Stimulated activated CD4-positive, alpha-beta T cell treated with anti-CD3 and anti-CD28 coated beads, Interleukin-12 subunit alpha, Interleukin-12 subunit beta, amount 100 ng/mL, for 4 hours (primary cell): ENCODE data around the gene AURKAIP1.
"Not testable (repeated sequence)": the region's sequence is repeated elsewhere in the genome, so short reads cannot be mapped to it uniquely, and the experiment has no call there.

Experiments
- DNase-seq: peaks from one replicate; pipeline ENCODE4 v3.0.0-alpha.2; 2020

Gene AURKAIP1

DNA sequence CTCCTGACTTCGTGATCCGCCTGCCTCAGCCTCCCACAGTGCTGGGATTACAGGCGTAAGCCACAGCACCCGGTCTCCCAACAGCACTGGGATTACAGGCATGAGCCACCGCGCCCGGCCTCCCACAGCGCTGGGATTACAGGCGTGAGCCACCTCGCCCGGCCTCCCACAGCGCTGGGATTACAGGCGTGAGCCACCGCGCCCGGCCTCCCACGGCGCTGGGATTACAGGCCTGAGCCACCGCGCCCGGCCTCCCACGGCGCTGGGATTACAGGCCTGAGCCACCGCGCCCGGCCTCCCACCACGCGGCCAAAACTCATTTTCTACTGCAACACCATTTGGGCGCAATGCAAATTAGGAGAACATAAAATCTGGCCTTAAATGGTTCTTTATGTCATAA is 10.3 kb upstream of the AURKAIP1 start:
- not testable (repeated sequence) for DNase-seq

DNA sequence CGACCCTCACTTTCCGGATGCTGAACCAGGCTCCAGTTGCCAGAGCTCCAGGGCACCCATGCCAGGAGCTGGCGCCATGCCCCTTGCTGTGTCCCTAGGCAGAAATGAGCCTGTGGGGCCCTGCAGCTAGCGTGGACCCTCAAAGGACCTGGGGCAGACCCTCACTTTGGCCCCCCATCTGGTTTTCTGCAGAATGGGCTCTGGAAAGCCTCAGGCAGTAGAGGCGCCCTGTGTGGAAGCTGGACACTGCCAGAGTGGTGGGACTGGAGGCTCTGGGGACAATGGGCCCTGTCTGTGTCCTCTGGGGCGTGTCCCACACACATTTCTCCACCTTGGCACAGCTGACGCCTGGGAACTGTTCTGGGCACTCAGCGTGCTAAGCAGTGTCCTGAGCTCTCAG is 6.3 kb upstream of the AURKAIP1 start:
- DNase-seq, result no peak

DNA sequence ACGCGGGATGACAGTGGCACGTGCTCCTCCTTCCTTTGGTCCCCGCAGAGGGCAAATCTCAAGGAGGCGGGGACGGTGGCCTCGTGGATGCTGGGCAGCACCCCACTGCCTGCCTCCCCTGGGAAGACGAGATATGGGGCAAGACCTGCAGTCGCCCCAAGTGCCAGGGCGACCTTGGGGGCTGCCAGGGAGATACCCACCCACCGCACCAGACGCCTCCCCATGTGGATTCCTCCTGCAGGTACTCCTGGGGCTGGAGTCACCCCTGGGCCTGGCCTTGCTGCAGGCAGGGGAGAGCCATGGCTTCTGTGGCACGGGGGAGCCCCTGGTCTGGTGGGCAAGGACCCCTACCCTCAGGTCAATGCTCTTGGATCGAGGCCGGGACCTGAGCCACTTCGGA is 5.9 kb upstream of the AURKAIP1 start:
- DNase-seq, result no peak

DNA sequence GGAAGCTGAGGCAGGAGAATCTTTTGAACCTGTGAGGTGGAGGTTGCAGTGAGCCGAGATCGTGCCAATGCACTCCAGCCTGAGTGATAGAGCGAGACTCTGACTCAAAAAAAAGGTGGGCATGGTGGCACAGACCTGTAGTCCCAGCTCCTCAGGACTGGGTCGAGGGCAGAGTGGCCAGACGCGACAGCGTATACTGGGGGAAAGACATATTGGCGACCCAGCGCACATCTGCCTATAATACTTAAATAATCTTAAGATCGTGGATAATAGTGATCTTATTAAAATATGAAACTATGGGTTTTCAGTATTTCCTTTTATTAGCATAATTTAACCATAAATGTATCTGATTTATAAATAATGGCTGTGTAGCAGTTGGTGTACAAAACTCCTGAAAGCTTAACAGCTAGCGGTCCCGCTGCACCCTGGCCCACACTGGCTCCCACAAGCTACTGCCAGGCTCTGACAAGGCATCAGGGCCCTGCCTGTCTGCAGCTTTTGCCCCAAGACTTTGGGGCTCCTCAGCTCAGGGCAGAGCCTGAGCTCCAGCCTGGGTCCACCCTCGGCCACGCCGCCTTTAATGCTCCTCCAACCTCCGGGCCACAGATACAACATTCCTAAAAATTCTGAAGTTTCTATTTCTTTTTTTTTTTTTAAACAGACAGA is 2.7 kb upstream of the AURKAIP1 start:
- DNase-seq, result no peak

DNA sequence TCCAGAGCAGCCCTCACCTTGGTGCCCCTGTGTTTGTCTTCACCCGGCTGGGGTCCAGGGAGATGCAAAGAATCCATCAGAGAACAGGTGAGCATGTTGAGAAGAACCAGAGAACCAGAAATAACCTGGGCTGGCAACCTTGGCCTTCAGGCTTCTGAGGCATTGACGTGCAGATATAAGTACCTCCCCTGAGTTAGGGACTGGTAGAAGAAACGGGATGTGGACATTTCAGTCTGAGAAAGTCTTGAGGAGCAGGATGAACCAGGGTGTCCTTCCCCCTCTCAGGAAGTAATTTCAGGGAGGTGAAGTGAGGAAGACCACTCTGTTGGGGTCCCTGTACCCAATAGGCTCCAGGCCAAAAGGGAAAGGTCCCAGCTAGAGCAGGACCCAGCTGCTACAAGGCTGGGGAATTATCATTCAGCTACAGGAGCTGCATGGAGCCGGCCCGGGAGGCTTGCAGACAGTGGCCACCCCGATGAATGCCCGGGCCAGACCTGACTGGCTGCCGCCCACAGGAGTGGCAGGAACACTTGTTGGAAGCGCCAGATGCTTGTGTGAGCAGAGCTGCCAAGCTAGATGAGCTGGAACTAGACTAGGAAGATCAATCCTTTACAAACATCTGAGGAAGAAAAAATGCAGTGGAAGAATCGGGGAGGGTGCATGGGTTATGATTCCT is 1.7 kb upstream of the AURKAIP1 start:
- DNase-seq, result no peak

DNA sequence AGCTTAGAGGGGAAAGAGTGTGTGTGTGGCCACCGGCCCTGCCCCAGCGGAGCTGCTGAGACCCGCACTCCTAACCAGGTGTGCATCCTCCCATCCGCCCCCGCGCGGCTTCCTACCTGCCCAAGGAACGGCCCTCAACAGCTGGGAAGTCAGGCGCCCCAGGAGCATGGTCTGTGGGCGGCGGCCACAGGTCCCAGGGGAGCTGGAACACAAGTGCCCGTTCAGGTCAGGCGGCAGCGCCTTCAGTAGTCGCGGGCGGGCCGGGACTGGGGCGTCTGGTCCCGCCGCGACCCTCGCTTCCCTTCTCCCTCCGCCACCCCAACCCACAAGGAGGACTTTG is 448 bp downstream of the AURKAIP1 start:
- no peak for DNase-seq

DNA sequence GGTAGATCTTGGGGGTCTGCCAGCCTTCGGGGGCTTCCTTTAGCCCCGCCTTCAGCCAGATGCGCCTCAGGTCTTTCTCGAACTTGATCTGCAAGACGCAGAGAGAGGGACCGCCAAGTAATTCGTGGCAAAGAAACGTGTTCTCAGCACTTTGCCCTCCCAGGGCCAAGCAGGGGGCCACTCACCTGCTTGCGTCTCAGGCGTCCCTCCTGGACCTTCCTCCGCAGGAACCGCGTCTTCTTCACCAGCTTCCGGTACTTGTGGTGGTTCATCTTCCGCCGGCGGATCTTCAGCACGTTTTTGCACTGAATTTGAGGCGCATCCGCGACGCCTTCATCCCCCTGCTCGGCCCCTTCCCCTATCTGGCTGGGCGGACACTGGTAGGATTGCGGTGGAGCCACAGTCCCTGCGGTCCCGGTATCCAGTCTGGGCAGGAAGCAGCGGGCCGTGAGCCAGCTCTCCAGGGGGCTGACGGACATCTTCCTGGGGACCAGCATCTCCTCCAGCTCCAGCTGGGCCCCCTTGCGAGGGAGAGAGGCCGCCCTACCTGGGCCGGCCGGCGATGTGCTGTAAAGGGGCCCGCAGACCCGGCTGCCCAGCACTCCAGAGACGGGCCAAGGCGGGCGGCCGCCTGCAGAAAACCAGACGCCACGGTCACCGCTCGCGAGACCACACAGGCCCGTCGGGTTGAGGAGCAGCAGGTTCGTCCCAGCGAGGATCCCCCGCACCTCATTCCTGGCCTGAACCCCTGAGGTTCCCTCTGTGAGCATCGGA is 1.0 kb downstream of the AURKAIP1 start:
- no peak for DNase-seq

DNA sequence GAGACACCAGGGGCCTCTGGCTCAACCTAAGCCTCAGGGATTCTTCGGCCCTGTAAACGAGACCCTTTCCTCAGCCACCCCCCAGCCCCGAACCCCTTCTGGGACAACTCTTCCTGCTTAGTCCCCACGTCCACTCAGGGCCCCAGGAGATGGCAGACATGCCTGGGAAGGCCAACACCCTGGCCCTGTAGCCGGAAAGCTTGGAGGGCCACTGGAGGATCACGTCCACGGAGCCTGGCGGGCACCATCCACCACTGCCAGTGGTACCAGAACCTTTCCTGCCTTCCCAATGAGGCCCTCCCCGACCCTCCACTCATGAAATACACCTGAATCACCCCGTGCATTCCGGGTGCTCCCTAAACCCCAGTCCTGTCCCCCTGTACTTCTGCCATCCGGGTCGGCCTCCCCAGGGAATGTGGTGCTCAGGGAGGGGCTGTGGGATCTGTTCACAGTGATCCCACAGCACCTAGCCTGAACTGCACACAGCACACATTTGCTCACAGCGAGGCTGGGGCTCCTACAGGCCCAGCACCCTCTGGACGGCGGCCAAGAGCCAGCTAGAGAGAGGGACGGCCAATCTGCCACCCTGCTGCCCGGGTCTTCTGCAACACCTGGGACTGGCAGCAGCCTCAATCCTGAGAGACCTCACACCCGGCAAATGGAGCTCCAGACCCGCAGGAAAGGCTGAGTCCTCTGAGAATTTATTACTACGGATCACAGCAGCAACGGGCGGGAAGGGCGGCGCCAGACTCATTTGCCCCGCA is 1.8 kb downstream of the AURKAIP1 start:
- no peak for DNase-seq

DNA sequence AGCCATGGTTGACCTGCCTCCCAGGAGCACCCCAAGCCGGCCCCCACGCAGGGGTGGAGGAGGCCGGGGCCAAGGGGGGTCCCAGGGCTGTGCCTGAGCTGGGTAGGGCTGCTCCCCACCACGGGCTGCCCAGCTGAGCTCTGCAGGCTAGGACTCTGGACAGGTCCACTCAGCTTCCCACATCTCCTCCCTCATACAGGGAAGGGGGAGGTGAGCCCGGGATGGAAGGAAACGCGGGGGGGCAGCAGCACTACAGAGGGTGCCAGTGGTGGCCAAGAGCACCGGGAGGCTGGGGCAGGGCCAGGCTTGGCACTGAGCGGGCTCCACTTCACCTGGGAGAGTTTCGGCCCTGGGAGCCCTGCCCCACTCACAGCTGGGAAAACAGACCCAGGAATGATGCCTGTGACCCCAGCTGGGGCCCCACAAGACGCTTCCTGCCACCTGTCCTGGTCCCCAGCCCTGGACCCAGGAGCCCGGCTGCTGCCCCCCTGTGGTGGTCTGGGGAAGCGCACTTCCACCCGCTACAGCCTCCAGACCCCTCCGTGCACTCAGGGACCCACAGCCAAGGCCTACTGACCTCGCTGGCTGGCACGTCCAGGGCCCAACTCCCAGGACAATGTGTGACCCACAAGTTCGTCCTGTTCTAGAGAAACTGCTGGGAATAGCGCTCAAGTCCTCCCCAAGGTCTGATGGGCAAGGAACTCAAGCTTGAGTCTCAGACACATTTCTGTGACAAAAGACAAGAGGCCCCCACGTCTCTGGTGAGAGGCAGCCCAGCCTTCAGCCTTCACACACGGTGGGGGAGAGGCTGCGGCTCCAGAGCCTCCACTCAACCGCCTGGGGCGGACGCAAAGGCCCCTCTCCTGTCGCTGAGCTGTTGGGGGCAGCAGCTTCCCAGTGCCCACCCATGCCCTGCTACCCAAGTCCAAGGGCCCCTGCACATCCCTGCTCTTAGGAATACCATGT is 3.0 kb downstream of the AURKAIP1 start:
- DNase-seq, result peak; percentile 77

DNA sequence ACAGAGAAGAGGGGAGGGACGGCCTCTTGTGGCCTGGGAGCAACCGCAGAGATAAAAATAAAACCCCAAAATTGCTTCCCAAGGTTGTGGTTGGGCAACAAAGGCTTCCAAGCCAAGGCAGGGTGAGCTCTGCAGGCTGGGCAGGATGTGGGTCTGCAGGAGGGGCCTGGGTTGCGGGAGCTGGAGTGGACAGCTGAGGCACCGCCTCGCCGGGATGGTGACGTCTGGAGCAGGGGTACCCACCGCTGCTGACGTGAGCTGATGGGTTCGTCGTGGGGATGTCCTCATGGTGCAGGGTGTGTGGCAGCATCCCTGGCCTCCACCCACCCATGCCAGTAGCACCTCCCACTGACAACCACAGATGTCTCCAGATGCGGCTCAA is 3.7 kb downstream of the AURKAIP1 start:
- no peak for DNase-seq

DNA sequence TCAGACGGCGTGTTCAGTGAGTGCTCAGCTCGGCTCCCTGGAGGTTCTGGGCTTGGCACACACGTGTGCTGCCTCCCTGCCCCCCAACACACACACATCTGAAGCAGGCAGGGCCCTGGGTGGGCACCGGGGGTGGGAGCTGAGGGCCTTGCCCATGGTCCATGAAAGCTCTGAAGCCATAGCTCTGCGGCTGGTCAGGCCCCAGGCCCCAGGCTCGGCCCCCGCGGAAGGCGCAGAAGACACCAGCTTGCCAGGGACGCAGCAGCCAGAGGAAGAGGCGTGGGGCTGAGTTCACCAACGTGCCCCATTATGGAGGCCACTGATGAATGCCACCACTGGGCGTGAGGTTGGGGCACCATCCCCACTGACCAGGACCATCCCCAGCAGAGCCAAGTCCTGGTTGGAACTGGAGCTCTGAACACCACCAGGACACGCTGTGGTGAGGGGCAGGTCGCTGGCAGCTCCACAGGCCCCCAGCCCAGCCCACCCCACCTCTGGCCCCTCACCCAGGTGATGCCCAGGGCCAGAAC is 4.2 kb downstream of the AURKAIP1 start:
- DNase-seq, result no peak

DNA sequence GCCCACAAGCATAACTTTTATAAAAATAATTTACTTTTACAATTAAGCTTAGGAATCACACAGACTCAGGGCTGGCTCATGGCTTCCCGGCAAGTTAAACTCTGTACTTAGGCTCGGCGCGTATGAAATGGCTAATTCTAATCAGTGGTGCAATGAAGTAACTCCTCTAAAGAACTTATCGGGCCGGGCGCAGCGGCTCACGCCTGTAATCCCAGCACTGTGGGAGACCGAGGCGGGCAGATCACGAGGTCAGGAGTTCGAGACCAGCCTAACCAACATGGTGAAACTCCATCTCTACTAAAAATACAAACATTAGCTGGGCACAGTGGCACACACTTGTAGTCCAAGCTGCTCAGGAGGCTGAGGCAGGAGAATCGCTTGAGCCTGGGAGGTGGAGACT is 4.9 kb downstream of the AURKAIP1 start:
- not testable (repeated sequence) for DNase-seq

DNA sequence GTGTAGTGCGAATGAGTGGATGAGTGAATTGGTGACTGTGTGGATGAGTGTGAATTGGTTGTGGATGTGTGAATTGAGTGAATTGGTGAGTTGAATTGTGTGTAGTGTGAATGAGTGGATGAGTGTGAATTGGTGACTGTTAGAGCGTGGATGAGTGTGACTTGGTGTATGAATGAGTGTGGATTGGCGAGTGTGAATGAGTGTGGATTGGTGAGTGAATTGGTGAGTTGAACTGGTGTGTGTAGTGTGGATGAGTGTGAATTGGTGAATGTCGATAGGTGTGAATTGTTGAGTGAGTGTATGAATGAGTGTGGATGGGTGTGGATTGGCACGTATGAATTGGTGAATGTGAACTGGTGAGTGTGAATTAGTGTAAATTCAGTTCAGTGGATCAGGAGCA is 7.7 kb downstream of the AURKAIP1 start:
- DNase-seq, result no peak

DNA sequence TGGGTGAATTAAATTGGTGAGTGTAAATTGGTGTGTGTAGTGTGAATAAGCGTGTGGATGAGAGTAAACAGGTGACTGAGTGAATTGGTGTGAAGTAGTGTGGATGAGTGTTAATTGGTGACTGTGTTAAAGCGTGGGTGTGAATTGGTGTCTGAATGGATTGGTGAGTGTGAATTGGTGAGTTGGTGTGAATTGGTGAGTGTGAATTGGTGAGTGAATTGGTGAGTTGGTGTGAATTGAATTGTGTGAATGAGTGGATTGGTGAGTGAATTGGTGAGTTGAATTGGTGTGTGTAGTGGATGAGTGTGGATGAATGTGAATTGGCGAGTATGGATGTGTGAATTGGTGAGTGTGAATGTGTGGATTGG is 8.3 kb downstream of the AURKAIP1 start:
- DNase-seq, result no peak

DNA sequence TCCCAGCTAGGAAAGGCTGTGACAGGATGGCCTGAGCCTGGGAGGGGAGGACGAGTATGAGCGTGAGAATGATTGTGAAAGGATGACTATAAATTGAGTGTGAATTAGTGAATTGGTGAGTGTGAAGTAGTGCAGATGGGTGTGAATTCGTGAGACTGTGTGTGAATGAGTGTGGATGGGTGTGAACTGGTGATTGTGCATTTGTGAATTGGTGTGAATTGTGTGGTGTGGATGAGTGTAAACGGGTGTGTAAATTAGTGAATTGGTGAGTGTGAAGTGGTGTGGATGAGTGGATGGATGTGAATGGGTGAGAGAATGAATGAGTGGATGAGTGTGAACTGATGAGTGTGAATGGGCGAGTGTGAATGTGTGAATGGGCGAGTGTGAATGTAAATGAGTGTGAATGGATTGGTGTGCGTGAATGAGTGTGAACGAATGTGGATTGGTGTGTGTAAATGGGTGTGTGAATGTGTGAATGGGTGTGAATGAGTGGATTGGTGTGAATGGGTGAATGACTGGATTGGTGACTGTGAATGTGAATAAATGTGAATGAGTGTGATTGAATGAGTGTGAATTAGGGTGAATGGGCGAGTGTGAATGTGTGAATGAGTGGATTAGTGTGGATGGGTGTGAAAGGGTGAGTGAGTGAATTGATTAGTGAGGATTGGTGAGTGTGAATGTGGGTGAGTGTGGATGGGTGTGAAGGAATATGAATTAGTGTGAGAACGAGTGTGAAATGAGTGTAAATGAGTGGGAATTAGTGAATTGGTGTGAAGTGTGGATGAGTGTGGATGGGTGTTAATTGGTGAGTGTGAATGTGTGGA is 8.9 kb downstream of the AURKAIP1 start:
- no peak for DNase-seq

DNA sequence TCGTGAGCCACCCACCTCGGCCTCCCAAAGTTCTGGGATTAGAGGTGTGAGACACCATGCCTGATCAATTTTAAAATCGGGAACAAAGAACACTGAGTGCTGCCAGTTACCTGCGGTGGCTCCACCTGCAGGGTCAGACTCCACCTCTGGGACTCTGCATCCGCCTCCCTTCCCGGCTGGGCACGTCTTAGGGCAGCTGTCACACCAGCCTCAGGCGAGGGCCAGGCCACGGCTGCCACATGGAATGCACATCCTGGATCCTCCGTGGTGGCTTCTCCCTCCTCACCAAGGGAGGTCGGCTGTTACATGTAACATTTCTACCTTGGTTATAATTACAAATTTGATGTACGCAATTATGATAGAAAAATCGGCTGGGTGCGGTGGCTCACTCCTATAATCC is 10.7 kb downstream of the AURKAIP1 start:
- no peak for DNase-seq

DNA sequence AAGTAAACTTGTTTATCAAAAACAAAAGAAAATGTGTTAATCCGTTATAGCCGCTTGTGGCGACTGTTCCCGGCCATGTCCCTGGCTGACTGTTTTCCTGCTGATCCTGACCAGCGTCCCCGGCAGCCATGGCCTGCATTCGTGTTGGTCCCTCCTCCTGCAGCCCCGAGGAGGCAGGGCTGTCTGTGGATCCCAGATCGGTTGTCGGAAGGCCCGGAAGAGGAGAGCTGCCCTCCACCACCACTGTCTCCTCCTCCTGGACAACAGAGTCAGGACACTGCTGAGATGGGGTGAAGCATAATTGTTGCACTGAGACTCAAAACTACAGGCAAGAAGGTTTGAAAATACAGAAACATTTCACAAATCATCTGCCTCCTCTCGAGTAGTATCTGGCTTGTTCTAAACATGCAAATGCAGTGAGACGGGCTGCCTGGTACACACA is 13.0 kb downstream of the AURKAIP1 start:
- DNase-seq, result no peak

DNA sequence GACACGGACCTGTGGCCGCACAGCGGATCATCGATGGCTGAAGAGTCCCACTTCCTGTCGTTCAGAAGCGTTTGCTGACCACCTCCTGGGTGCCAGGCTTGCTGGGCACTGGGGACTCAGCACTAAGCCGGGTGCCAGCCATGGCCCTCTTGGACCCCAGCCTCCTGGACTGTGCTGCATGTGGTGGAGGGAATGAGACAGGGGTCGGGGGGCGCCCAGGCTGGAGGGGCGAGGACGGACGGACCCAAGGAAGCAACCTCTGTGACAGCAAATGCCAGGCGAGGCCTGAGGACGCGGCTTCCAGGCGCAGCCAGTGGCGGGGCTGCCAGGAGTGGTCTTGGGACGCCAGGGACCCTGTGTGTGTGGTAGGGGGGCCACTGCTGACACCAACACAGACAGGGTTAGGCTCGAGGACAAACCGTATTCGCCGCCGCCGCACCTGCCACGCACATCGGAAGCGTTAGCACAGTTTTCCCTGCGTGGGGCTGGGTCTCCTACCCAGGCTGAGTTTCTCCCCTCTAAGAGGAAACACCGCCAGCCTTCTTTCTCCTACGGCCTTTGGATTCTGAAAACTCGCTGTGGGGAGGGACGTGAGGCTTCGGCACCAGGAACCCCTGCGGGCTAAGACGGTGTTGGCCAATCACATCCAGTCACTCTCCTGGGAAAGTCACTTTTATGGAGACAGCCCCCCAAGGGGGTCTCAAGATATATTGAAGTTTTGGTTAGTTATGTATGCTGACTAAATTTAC is 13.6 kb downstream of the AURKAIP1 start:
- no peak for DNase-seq

DNA sequence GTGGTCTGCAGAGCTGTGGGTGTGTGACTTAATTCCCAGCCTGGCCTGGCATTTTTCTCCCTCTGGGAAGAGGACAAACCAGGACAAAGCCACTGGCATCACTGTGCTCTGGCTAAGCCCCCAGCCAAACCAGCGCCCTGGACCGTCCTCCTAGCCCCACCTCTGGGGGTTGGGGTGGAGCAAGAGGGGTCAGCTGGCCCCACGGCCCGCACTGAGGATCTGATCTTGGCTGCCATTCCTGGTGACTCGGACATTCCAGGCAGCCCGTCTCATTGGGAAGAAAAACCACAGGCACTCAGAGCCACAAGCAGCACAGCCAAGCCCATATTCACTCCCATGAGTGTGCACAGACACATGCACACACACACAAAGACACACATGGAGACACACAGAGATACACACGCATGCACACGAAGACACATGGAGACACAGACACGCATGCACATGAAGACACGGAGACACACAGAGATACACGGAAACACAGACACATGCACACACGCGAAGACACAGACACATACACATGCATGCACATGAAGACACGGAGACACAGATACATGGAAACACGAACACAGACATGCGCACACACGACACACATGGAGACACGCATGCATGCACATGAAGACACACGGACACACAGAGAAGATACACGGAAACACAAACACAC is 14.4 kb downstream of the AURKAIP1 start:
- DNase-seq, result no peak
